Stimulated activated CD8-positive, alpha-beta memory T cell treated with anti-CD3 and anti-CD28 coated beads, Interleukin-15, amount 100 ng/mL, for 4 hours (primary cell): ENCODE measurements around the gene NPAS3.

Experiments
- DNase-seq, 2 donors: peaks; one replicate each; pipeline ENCODE4 v3.0.0-alpha.2; 2020; ENCODE audit warnings: low read depth in 2 of 2

NPAS3 gene

DNA sequence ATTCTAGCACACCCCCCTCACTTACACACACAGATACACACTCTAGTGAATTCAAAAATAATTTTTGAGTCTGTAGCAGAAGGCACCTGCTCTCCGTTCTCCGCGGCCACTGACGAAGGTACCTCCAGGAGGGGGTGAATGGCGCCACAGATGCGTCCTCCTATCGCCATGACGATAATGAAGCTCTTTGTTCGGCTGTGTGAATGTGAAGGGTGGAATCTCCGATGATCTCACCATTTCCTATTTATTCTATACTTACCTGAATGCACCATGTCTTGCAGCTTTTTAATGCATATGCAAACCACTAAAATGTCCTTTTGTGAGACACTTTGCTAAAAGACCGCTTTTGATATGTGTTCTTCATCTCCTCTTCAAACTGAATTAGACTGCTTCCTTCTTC lies 849.5 kb downstream of the NPAS3 start:
- no peak for DNase-seq

DNA sequence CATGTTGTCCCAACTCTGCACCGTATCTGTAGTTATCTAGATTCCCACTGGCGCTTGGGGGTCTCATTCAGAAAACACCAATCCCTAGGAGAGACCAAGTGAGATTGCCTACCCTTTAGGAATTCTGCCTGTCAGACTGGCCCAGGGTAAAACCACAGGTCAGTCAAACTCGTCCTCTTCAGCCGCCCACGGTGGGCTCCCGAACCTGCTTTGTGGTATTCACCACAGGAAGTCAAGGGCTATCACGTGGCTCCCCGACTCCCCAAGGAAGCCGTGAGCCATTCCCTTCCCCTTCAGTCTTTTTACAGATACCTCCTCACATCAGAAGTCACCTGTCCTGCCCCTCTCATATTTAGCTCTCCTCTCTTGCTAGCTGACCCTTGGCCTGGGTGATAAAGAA lies 852.3 kb downstream of the NPAS3 start:
- no peak for DNase-seq

DNA sequence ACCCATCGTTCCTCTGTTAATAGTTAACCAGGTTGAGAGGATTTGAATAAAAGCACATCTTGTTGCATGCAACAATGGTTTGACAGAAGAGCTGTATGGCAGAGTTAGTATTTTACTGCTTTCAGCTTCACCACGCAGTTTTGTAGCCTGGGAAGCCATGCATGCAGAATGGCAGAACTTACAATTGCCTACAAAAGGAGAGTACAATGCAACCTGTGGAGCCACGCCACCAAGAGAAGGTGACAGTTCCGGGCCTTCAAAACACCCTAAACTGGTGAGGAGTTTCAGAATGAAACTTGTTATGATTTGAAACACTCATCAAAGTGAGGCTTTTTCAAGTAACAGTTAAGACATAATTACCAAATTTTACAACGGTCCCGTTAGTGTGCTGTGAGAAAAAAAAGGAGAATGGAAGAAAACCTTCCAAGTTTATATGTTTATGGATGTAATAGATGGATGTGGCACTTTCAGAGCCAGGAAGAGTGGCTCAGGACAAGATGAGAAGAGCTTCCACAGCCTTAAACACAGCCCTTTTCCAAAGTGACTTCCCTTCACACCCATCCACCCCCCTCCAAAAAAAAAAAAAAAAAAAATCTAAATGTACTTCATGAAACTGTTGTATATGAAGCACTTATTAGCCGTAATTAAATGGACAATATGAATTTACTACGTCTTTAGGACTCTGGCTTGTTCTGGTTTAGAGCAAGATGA lies 853.5 kb downstream of the NPAS3 start:
- no peak for DNase-seq

GRCh38 chr14:33792720-33793368 lies 854.2 kb downstream of the NPAS3 start:
- peak; percentile 7 to 29 for DNase-seq

GRCh38 chr14:33793398-33794110 lies 854.9 kb downstream of the NPAS3 start:
- no peak for DNase-seq

- DNase-seq: no peak
Measured at GRCh38 chr14:33794791-33795305, 856.2 kb downstream of the NPAS3 start.

DNA sequence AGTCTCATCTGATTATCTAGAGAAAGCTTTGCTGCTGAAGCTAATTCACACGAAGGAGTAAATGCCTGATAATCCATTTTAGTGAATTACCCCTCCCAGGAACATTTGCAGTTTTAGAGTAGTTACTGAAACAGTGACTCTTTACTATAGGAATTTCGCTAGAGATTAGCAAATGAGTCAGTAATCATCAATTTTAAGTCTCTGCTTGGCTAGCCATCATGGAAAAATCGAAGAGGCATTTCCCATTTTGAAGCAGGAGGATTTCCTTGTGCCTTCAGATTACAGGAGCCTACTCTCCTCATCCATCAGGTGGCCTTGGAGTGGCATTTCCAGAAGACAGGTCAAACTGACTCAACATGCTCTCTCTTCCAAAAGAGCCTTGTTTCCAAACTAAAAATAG lies 857.7 kb downstream of the NPAS3 start:
- DNase-seq: no peak

DNA sequence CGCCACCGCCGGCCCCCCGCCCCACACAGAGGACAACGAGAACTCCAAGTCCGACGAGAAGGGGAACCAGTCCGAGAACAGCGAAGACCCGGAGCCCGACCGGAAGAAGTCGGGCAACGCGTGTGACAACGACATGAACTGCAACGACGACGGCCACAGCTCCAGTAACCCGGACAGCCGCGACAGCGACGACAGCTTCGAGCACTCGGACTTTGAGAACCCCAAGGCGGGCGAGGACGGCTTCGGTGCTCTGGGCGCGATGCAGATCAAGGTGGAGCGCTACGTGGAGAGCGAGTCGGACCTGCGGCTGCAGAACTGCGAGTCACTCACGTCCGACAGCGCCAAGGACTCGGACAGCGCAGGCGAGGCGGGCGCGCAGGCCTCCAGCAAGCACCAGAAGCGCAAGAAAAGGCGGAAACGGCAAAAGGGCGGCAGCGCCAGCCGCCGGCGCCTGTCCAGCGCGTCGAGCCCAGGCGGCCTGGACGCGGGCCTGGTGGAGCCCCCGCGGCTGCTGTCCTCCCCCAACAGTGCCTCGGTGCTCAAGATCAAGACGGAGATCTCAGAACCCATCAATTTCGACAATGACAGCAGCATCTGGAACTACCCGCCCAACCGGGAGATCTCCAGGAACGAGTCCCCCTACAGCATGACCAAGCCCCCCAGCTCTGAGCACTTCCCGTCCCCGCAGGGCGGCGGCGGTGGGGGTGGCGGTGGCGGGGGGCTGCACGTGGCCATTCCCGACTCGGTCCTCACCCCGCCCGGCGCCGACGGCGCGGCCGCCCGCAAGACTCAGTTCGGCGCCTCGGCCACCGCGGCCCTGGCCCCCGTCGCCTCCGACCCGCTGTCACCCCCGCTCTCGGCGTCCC lies 861.3 kb downstream of the NPAS3 start:
- no peak for DNase-seq

- DNase-seq: no peak
Measured at GRCh38 chr14:33800735-33801163, 862.1 kb downstream of the NPAS3 start.

DNA sequence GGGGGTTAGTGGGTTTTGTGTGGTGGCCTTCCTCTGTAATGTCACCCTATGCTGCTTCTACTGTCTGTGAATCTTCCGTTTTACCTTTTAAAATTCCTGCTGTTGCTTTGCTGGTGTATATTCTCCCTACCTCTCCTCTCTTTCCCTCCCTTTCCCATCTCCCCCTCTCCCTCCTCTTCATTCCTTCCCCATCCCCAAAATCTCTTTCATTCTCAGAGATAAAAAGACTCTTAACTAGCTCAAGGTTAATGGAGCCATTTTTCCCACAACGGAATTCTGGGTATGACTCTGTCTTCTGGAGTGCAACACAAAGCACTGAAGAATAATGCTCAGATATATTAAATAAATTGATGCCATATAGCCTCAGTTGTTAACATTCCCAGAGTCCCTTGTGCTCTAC lies 864.1 kb downstream of the NPAS3 start:
- no peak for DNase-seq

GRCh38 chr14:33805593-33805992 lies 866.9 kb downstream of the NPAS3 start:
- no peak for DNase-seq

DNA sequence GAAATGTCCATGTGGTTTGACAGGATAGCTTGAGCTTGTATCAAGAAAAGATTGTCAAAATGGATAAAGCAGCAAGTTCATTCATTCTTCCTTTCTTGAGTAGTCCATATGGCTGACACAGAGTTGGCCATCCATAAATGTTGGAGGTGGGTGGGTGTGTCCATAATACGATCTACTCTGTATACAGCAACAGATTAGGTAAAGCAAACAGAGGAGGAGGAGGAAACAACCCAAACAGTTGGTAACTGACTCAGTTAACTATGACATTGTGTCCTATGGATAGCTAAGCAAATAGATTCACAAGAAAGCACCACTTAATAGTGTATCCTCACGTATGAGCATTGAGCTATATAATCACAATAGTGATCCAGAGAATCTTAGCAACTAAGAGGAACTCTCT lies 868.2 kb downstream of the NPAS3 start:
- no peak for DNase-seq

DNA sequence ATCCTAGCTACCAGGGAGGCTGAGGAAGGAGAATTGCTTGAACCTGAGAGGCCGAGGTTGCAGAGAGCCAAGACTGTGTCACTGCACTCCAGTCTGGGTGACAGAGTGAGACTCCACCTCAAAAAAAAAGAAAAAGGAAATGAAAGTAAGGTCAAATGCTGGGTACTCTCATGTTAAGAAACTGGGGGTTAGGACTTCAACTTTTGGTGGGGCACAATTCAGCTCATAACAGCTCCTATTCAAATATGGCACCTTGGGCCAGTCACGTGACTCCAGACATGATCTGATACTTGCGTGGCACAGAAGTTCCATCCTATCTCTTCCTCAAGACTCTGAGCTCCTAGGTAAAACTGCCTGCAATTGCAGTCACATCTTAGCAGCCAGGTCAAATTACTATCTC lies 869.5 kb downstream of the NPAS3 start:
- no peak for DNase-seq

DNA sequence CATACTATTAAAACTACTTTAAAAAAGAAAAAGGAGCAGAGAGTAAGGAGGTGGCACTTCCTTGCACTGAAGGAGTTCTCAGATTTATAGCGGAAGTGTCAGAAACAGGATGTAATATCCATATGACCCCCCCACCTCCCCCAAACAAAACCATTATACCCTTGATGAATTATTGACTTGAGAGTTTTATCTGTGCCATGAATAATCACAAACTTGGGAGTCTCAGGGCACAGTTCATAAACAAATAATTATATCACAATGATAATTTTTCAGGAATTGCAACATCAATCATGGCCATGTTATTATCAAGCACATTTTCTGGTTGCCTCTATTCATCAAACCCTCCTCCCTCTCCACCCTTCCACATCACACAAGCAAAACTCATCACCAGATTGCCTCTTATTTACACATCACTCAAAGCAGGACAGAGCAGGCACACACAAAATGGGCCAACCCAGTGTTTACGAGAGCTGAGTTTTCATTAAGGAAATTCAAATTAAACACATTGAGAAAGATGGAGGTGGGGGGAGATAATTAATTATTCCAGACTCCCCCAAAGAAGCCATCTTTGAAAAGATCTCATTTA lies 870.8 kb downstream of the NPAS3 start:
- DNase-seq: no peak

GRCh38 chr14:33810308-33810707 lies 871.6 kb downstream of the NPAS3 start:
- no peak for DNase-seq

- no peak for DNase-seq
Measured at GRCh38 chr14:33811721-33812120, 873.0 kb downstream of the NPAS3 start.

DNA sequence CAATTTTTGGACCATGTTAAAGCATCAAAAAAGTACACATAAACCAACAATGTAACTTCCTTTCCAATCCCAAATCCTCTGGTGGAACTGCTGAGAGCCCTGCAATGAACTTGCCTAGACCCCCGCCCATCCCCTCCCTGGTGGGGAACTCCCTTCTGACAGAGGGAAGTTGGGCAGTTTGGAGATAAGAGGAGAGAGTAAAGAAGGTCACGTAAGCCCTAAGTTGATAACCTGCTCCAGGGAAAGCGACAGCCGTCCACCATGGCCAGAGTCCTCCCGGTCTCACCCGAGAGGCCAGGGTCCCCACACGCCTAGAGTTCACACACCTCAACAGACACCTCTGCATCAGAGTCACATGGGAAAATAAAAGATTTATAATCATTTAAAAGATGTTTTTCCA lies 873.5 kb downstream of the NPAS3 start:
- DNase-seq: no peak

DNA sequence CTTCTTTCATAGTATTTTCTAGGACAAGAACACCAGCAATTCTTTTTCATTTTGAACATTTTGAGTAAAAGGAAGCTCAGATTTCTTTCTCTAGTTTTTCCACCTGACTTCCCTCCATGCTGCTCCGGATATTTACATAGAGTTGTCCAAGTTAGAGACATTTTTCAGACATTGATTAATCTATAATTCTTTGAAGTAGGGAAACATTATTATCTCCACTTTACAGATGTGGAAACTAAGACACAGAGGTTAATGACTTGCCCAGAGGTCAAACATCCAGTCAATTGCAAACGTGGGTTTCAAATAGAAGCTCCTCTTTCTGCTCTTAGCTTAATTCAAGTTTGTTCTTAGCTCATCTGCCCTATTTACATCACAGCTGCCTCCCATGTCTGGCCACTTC lies 873.9 kb downstream of the NPAS3 start:
- DNase-seq: no peak

- DNase-seq: no peak
Measured at GRCh38 chr14:33814010-33814409, 875.3 kb downstream of the NPAS3 start.

DNA sequence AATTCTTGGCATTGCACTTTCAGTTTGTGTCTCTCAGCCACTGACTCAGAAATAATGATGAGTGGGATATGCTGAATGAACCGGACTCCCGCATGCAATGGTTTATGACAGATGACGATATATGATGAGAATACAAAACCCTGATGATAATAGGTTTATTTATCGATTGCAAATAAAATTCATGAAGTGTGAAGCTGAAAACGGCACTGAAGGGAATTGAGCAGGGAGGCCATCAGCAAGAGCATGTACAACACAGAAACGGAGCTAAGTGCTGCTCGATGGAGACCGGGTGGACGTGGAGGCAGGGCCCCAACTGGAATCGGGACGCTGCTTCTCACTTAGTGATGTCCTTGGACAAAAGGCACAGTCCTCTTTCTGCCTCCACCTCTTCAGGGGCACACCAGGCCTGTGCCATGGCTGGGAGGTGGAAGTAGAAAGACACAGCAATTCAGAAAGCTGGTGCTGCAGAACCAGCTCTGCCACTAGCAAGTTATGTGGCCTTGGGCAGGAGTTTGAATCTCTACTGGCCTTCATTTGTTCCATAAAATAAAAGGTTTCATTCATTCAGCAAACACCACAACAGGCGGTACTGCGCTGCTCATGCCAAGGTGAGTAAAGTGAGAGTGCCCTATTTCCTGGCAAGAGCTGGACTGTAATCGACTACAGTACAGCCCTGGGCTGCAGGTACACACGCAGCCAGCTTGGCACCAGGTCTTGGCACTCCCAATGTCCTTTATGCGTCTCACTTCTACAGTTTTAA lies 895.2 kb downstream of the NPAS3 start:
- DNase-seq: no peak
